HCT116 (cell line): Measurements from ENCODE around the gene SEC24B. TPM values are rescaled to one million over a fixed set of nuclear protein-coding genes. Genes with fewer than 3 reads are reported as not detected.

ENCODE experiments used
- ATAC-seq: fragments of 200-7000 bp; cut with Tn5 transposase; 2 replicates; pipeline ENCODE4 v1.9.1; 2020; ENCODE audit warnings: mild to moderate bottlenecking, moderate library complexity
- BruUV-seq: library from RNA; stranded (reverse); fragments of 400-500 nt; replicated peaks from 2 replicates; lab custom pipeline; 2021; lab: Mats Ljungman, UMichigan
- CTCF ChIA-PET: fragments of 300-600 bp; sonication (Branson Sonifier 250); formaldehyde crosslinking; loops from one replicate; lab custom pipeline; 2021; ENCODE audit warnings: antibody characterized with exemption; lab: Charles Lee
- POLR2A ChIA-PET: fragments of 300-600, 350-600 bp; sonication (Branson Sonifier 250); formaldehyde crosslinking; loops from one replicate; lab custom pipeline; 2021; ENCODE audit warnings: antibody characterized with exemption; lab: Charles Lee
- RAD21 ChIA-PET, 2 experiments: fragments of 300-600 bp; sonication (Branson Sonifier 250); formaldehyde crosslinking; loops; one replicate each; lab custom pipeline; 2023; ENCODE audit warnings: low total read pairs in 2 of 2; ENCODE audit not compliant: uncharacterized antibody in 2 of 2, unreplicated experiment in 2 of 2, low non-redundant PET in 1 of 2; lab: Charles Lee
- DNase-seq: peaks from one replicate; pipeline ENCODE4 v3.0.0-alpha.2; 2010; ENCODE audit warnings: low read depth, low spot score
- H2AFZ ChIP-seq: fragments of 200-600 bp; shearing (Covaris generic), sonication (generic); 2 replicates; pipeline ENCODE4 v1.6.1; 2017; ENCODE audit warnings: low read depth, mixed run types, mixed read lengths, antibody characterized with exemption, low read length; ENCODE audit not compliant: poor library complexity, severe bottlenecking
- H3K27ac ChIP-seq: 2 replicates; pipeline ENCODE4 v1.5.1; 2012; ENCODE audit warnings: low read depth, low read length
- H3K27me3 ChIP-seq: fragments of 200-600 bp; sonication (generic); 2 replicates; pipeline ENCODE4 v1.6.1; 2016; ENCODE audit warnings: mixed run types, low read length, mixed read lengths; ENCODE audit not compliant: insufficient read depth
- H3K36me3 ChIP-seq, 2 experiments: fragments of 200-500 bp in 1 of 2; fragments of 200-600 bp in 1 of 2; sonication (Bioruptor generic) in 1 of 2; sonication (generic) in 1 of 2; 2 replicates each; pipeline versions ENCODE4 v1.5.1 to v1.6.1; 2014 to 2016; ENCODE audit warnings: low read length in 2 of 2, inconsistent platforms in 1 of 2, mixed read lengths in 1 of 2, mixed run types in 1 of 2; ENCODE audit not compliant: insufficient read depth in 2 of 2, control insufficient read depth in 1 of 2
- H3K4me1 ChIP-seq, 2 experiments: fragments of 200-600 bp in 1 of 2; sonication (generic) in 1 of 2; 2 replicates each; pipeline versions ENCODE4 v1.5.1 to v1.6.1; 2012 to 2017; ENCODE audit warnings: low read length in 2 of 2, inconsistent platforms in 1 of 2, mild to moderate bottlenecking in 1 of 2, mixed read lengths in 1 of 2, mixed run types in 1 of 2, moderate library complexity in 1 of 2; ENCODE audit not compliant: insufficient read depth in 2 of 2, control insufficient read depth in 1 of 2
- H3K4me2 ChIP-seq: fragments of 200-600 bp; sonication (generic); 2 replicates; pipeline ENCODE4 v1.6.1; 2017; ENCODE audit warnings: mixed run types, low read length, mixed read lengths
- H3K4me3 ChIP-seq, 2 experiments: fragments of 200-600 bp in 1 of 2; sonication (generic) in 1 of 2; replicated peaks in 1 of 2; 2 replicates each; pipeline ENCODE4 v1.5.1; 2011 to 2016; ENCODE audit warnings: low read length in 2 of 2, control low read depth in 1 of 2, low read depth in 1 of 2, mild to moderate bottlenecking in 1 of 2, mixed read lengths in 1 of 2, mixed run types in 1 of 2
- H3K79me2 ChIP-seq: fragments of 200-600 bp; sonication (generic); 2 replicates; pipeline ENCODE4 v1.6.1; 2017; ENCODE audit warnings: mild to moderate bottlenecking, mixed run types, low read length, moderate library complexity, mixed read lengths; ENCODE audit not compliant: insufficient read depth
- H3K9ac ChIP-seq: fragments of 200-600 bp; sonication (generic); 2 replicates; pipeline ENCODE4 v1.6.1; 2016; ENCODE audit warnings: low read length, mixed read lengths
- H3K9me2 ChIP-seq: fragments of 200-600 bp; sonication (generic), shearing (Covaris generic); 2 replicates; pipeline ENCODE4 v1.6.1; 2017; ENCODE audit warnings: mixed run types, mild to moderate bottlenecking, moderate library complexity; ENCODE audit not compliant: insufficient read depth
- H3K9me3 ChIP-seq, 2 experiments: fragments of 200-500 bp in 1 of 2; fragments of 200-600 bp in 1 of 2; sonication (Bioruptor generic) in 1 of 2; sonication (generic) in 1 of 2; 2 replicates each; pipeline ENCODE4 v1.6.1; 2014 to 2017; ENCODE audit warnings: low read length in 2 of 2, mixed read lengths in 2 of 2, inconsistent platforms in 1 of 2, low read depth in 1 of 2, mild to moderate bottlenecking in 1 of 2, mixed run types in 1 of 2, moderate library complexity in 1 of 2; ENCODE audit not compliant: control insufficient read depth in 1 of 2, insufficient read depth in 1 of 2
- H4K20me1 ChIP-seq: fragments of 200-600 bp; sonication (generic), shearing (Covaris generic); 2 replicates; pipeline ENCODE4 v1.6.1; 2017; ENCODE audit warnings: mixed run types, mild to moderate bottlenecking, moderate library complexity; ENCODE audit not compliant: insufficient read depth
- CEBPB ChIP-seq: IDR thresholded peaks from 2 replicates; pipeline ENCODE4 v1.6.1; 2012; ENCODE audit warnings: low read depth
- EGR1 ChIP-seq: IDR thresholded peaks from 2 replicates; pipeline ENCODE4 v1.6.1; 2012; ENCODE audit warnings: low read depth
- JUND ChIP-seq: IDR thresholded peaks from 2 replicates; pipeline ENCODE4 v1.6.1; 2012
- SIN3A ChIP-seq: IDR thresholded peaks from 2 replicates; pipeline ENCODE4 v1.6.1; 2012; ENCODE audit warnings: low read depth
- ZNF274 ChIP-seq: fragments of 200-500 bp; sonication (Bioruptor generic); IDR thresholded peaks from 2 replicates; pipeline ENCODE4 v1.6.1; 2014; ENCODE audit warnings: mild to moderate bottlenecking, low read depth, low read length, inconsistent platforms
- intact Hi-C: fragments of 100-400 bp; cut with micrococcal nuclease; formaldehyde crosslinking; loops from 2 replicates; pipeline ENCODE4 v1.10.0; 2022
- total RNA-seq: library from RNA; stranded (reverse); gene quantifications from one replicate; pipeline ENCODE4 v1.2.1, GENCODE V29; 2021; ENCODE audit not compliant: unreplicated experiment
- TF ChIP-seq, protein P1 (sequence below), 3 experiments: fragments of 200-600 bp in 1 of 3; sonication (generic) in 1 of 3; IDR thresholded peaks in 2 of 3; conservative IDR thresholded peaks in 1 of 3; 2 replicates each; pipeline ENCODE4 v1.5.1; 2012 to 2017; ENCODE audit warnings: low read depth in 2 of 3, low read length in 2 of 3, antibody characterized with exemption in 1 of 3, borderline replicate concordance in 1 of 3, control low read depth in 1 of 3, mild to moderate bottlenecking in 1 of 3, mixed read lengths in 1 of 3, mixed run types in 1 of 3, moderate library complexity in 1 of 3; ENCODE audit not compliant: insufficient read depth in 1 of 3
- TF ChIP-seq, protein P2 (sequence below): IDR thresholded peaks from 2 replicates; pipeline ENCODE4 v1.6.1; 2012; ENCODE audit warnings: low read depth

The SEC24B gene
- total RNA-seq, 1 experiment from 2014 or later = 33.0 TPM

DNA sequence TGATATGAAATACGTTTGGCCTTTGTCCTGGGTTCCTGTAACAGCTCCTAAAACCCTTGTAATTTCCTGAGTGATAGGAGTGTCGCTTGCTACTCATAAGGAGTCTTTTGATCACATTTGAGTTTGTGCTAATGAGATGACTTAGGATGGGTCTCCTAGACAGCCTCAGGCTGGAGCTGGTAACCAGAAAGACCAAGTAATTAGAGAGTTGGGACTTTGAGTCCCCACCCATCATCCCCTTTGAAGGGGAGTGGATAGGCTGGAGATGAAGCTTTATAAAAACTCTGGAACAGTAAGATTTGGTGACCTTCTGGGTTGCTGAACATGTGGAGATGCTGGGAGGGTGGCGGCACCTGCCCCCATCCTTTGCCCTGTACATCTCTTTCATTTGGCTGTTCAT is 2.9 kb downstream of the SEC24B start (continued):
- TF ChIP-seq, protein P1, sequence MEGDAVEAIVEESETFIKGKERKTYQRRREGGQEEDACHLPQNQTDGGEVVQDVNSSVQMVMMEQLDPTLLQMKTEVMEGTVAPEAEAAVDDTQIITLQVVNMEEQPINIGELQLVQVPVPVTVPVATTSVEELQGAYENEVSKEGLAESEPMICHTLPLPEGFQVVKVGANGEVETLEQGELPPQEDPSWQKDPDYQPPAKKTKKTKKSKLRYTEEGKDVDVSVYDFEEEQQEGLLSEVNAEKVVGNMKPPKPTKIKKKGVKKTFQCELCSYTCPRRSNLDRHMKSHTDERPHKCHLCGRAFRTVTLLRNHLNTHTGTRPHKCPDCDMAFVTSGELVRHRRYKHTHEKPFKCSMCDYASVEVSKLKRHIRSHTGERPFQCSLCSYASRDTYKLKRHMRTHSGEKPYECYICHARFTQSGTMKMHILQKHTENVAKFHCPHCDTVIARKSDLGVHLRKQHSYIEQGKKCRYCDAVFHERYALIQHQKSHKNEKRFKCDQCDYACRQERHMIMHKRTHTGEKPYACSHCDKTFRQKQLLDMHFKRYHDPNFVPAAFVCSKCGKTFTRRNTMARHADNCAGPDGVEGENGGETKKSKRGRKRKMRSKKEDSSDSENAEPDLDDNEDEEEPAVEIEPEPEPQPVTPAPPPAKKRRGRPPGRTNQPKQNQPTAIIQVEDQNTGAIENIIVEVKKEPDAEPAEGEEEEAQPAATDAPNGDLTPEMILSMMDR (IDR thresholded peaks at IDR 0.05 in 2 of 3, conservative IDR thresholded peaks at IDR 0.05 in 1 of 3; ENCODE audit: borderline replicate concordance in 1 of 3, insufficient read depth in 1 of 3, low read depth in 2 of 3, low read length in 2 of 3) = no peak
- TF ChIP-seq SIN3A (no peak), EGR1 (no peak)

DNA sequence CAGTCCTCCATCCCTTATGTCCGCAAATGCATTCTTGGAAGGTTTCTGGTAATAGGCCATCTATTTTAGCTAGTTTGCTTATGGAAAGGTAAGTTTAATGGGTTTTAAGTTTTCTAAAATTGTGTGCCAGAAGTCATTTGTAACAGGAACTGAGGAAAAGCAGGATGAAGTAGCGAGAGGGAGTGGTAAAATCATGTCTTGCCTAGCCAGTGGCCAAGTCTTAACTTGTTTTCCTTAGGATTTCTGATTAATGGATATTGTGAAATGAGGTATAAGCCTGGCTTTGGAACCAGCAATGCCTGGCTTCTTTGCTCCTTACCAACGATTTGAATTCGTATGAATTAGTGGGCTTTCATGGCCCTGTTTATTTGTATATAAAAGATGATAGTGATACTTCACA is 7.3 kb downstream of the SEC24B start:
- H3K79me2 ChIP-seq = peaks cover 99% of the 10 kb centered on the region

More for the DNA sequence above, 7.3 kb downstream of the SEC24B start:
- ChIA-PET POLR2A (no interaction called here), RAD21 (no interaction called here), CTCF (interaction anchor here (0.7 to 0.8 kb wide), 2 partner anchors 8 to 13 kb away, joined by 3 read pairs; partner anchors contain the start of gene SEC24B)
- DNase-seq (no peak), ATAC-seq (no peak)
- Histone ChIP-seq H3K27ac (no peak overlapping the region), H3K4me3 (no peak overlapping the region), H3K36me3 (peaks cover 0 to 4% of the 10 kb centered on the region in 2 experiments; a peak in 1 of 4 replicates), H3K4me2 (no peak overlapping the region), H4K20me1 (peaks cover 19% of the 10 kb centered on the region; the same call in 1 of the 2 replicates), H3K9ac (no peak overlapping the region), H3K4me1 (peaks cover 26 to 40% of the 10 kb centered on the region in 2 experiments), H3K9me3 (no peaks in the 10 kb centered on the region), H2AFZ (no peak overlapping the region), H3K9me2 (no peaks in the 10 kb centered on the region), H3K27me3 (no peaks in the 10 kb centered on the region)
- TF ChIP-seq, protein P2, sequence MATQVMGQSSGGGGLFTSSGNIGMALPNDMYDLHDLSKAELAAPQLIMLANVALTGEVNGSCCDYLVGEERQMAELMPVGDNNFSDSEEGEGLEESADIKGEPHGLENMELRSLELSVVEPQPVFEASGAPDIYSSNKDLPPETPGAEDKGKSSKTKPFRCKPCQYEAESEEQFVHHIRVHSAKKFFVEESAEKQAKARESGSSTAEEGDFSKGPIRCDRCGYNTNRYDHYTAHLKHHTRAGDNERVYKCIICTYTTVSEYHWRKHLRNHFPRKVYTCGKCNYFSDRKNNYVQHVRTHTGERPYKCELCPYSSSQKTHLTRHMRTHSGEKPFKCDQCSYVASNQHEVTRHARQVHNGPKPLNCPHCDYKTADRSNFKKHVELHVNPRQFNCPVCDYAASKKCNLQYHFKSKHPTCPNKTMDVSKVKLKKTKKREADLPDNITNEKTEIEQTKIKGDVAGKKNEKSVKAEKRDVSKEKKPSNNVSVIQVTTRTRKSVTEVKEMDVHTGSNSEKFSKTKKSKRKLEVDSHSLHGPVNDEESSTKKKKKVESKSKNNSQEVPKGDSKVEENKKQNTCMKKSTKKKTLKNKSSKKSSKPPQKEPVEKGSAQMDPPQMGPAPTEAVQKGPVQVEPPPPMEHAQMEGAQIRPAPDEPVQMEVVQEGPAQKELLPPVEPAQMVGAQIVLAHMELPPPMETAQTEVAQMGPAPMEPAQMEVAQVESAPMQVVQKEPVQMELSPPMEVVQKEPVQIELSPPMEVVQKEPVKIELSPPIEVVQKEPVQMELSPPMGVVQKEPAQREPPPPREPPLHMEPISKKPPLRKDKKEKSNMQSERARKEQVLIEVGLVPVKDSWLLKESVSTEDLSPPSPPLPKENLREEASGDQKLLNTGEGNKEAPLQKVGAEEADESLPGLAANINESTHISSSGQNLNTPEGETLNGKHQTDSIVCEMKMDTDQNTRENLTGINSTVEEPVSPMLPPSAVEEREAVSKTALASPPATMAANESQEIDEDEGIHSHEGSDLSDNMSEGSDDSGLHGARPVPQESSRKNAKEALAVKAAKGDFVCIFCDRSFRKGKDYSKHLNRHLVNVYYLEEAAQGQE = no peak
- TF ChIP-seq JUND (no peak), CEBPB (no peak), ZNF274 (no peak)
- intact Hi-C loops = no loop called here
- no TSS peak for BruUV-seq
